Subcutaneous abdominal adipose tissue (tissue), 5 donors: ENCODE measurements around the gene MRPL55.

Experiments used
- H3K27ac ChIP-seq: one replicate; pipeline ENCODE4 v1.7.0; 2013; ENCODE audit warnings: low read depth, mild to moderate bottlenecking, inconsistent platforms, low read length, moderate library complexity
- H3K27me3 ChIP-seq, 5 donors: one replicate each; pipeline ENCODE4 v1.7.0; 2013; ENCODE audit warnings: low read length in 5 of 5, inconsistent platforms in 1 of 5; ENCODE audit not compliant: control insufficient read depth in 5 of 5, insufficient read depth in 4 of 5
- H3K36me3 ChIP-seq, 5 donors: one replicate each; pipeline ENCODE4 v1.7.0; 2013; ENCODE audit warnings: low read length in 5 of 5; ENCODE audit not compliant: control insufficient read depth in 5 of 5, insufficient read depth in 5 of 5
- H3K4me1 ChIP-seq, 5 donors: one replicate each; pipeline ENCODE4 v1.7.0; 2013; ENCODE audit warnings: low read length in 5 of 5, mild to moderate bottlenecking in 3 of 5, moderate library complexity in 1 of 5; ENCODE audit not compliant: control insufficient read depth in 5 of 5, insufficient read depth in 5 of 5
- H3K4me3 ChIP-seq, 5 donors: one replicate each; pipeline ENCODE4 v1.7.0; 2013; ENCODE audit warnings: low read length in 5 of 5, low read depth in 1 of 5
- H3K9ac ChIP-seq, 5 donors: one replicate each; pipeline ENCODE4 v1.7.0; 2013; ENCODE audit warnings: low read length in 5 of 5, mild to moderate bottlenecking in 4 of 5, moderate library complexity in 3 of 5
- H3K9me3 ChIP-seq, 5 donors: one replicate each; pipeline ENCODE4 v1.7.0; 2013; ENCODE audit warnings: low read length in 5 of 5; ENCODE audit not compliant: control insufficient read depth in 5 of 5
- donor health status: healthy.
- donor health status: healthy.
- donor health status: healthy.
- donor health status: healthy.
- donor health status: healthy.

The MRPL55 gene

DNA sequence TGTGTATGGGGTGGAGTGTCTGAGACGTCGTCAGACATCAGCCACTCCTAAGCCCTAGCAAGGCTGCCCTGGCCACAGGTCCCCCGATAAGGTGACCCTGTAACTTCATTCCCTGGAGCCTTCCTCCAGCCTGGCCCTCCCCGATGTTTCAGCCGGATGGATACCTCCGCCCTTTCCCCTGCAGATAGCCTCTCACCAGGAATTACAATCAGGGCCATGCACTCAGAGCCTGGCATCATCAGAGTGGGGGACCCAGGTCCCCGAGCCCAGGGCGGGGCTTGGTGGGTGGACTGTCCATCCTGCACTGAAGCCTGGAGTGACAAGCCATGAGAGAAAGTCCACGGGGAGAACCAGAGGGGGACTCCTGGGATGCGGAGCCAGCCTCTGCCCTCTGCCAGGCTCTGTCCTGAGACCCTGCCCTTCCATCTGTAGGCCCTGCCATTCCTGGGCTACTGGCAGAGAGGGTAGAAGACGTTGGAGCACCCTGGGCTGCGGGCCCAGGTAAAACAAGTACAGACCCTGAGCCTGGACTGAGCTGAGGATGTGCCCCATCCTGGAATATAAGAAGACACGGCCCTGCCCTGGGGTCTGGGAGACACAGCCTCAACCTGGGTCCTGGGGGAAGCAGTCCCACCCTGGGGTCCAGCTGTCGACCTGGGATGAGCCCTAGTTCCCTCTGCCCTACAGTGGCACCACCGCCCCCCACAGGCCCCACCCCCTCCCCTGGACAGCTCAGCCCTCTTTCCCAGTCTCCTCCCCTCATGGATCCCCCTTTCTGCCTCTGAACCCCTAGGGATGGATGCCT lies 43.4 kb downstream of the MRPL55 start:
- H3K27ac ChIP-seq, result no peak overlapping the region
- H3K9ac ChIP-seq, result peak overlapping the region in 1 of 5 donors; percentile 13
- H3K4me3 ChIP-seq, result no peak overlapping the region
- H3K9me3 ChIP-seq, result no peaks in the 10 kb centered on the region
- peaks cover 45 to 90% (median 80%) of the 10 kb centered on the region in 5 donors for H3K27me3 ChIP-seq
- H3K36me3 ChIP-seq, result no peaks in the 10 kb centered on the region
- H3K4me1 ChIP-seq, result peaks cover 0 to 1% (median 0%) of the 10 kb centered on the region in 5 donors

DNA sequence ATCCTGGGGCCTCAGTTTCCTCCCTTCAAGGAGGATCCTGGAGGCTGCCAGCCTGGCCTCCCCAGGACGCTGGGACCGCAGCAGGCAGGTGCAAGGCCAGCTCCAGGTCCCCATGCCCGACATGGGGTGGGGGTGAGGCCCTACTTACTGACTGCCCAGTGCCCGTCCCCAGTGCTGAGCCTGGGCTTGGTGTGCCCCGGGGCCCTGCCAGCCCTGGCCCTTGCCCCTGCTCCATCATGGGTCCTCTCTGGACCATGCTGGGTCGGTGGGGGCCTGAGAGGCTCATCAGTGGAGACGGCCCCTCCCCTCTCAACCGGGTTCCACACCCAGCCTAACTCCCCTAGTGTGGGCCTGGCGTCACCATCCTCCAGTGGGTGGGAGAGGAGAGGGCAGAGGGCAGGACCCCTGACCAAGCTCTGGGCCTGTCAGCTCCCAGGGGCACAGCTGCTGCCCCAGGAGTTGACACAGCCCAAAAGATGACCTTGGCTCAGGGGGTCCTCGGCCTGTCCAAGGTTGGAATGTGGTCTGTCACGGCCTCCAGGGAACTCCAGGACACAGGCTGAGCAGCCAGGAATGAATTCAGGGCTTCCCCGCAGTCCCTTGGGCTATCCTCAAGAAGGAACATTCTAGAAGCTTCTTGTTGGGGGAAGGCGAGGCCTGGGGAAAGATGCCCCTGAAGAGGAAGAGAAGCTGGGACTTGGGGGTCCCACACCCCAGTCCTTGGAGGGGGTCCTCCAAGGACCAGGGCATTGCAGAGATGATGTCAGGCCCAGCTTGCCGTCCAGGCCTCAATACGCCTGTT lies 44.2 kb downstream of the MRPL55 start:
- H3K4me1 ChIP-seq, result peaks cover 0 to 9% (median 5%) of the 10 kb centered on the region in 5 donors
- H3K9ac ChIP-seq, result peak overlapping the region in 1 of 5 donors; percentile 13
- peaks cover 53 to 93% (median 87%) of the 10 kb centered on the region in 5 donors for H3K27me3 ChIP-seq
- no peaks in the 10 kb centered on the region for H3K36me3 ChIP-seq
- H3K9me3 ChIP-seq, result no peaks in the 10 kb centered on the region
- H3K4me3 ChIP-seq, result no peak overlapping the region
- H3K27ac ChIP-seq, result no peak overlapping the region

DNA sequence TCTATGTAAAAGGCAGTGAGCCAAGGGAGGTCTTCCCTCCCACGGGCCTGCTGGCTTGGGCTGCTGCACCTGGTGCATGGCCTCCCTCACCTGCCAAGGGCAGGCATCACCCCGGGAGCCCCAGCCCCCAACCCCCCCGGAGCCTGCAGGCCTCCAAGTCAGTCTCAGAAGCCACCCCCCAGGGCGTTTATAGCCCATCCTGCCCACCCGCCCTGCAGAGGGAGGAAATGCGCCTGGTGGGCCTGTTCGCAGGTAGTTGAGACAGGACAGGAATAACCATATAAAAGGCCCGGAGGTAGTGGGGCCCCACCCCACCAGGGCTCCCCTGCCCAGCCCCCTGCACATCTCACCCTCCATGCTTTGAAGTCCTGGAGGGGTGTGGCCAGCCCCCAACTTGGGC lies 44.8 kb downstream of the MRPL55 start:
- Histone ChIP-seq H3K36me3 (no peaks in the 10 kb centered on the region), H3K27ac (no peak overlapping the region), H3K4me3 (no peak overlapping the region), H3K27me3 (peaks cover 56 to 94% (median 90%) of the 10 kb centered on the region in 5 donors), H3K9ac (no peak overlapping the region), H3K9me3 (no peaks in the 10 kb centered on the region), H3K4me1 (peaks cover 0 to 15% (median 8%) of the 10 kb centered on the region in 5 donors)

DNA sequence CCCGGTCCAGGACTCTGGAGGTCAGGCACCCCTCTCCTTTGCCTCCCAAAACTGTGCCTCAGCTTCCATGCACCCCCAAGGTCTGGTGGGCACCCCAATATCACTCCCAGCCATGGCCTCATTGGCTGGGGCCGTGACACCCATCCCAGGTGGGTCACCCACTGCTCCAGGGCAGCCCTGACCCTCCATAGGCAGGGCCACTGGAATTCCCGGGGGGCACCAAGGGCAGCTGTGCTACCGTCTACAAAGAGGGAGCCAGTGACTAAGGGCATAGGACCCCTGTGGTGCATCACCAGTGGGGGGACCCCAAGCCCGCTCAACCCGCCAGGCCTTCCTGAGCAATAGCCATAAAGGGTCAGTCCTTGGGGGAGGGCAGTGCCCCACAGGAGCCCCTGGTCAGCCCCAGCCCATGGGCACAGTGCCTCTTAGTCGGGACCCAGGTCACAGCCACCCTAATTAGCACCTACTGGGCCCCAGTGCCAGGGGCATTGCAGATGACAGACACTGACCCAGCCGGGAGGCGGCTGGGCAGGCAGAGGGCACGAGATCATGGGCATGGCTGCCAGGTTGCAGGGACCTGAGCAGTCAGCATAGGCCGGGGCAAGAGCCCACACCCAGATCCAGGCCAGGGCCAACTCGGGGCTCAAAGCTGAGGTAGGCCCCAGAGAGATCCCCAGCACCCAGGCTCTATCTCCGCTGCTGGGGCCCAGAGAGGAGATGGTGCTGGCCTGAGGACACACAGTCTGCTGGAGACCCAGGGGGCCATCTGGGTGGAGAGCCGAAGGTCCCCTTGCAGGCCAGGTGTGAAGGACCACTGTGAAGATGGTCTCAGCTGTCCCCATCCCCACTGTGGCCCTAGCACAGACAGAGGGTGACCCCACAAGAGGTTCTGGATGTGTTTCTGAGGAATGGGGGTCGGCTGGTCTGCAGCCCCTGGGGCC lies 45.6 kb downstream of the MRPL55 start:
- no peaks in the 10 kb centered on the region for H3K36me3 ChIP-seq
- H3K27ac ChIP-seq, result no peak overlapping the region
- no peak overlapping the region for H3K9ac ChIP-seq
- no peak overlapping the region for H3K4me3 ChIP-seq
- no peaks in the 10 kb centered on the region for H3K9me3 ChIP-seq
- H3K27me3 ChIP-seq, result peaks cover 64 to 95% (median 94%) of the 10 kb centered on the region in 5 donors
- H3K4me1 ChIP-seq, result peaks cover 0 to 19% (median 8%) of the 10 kb centered on the region in 5 donors

DNA sequence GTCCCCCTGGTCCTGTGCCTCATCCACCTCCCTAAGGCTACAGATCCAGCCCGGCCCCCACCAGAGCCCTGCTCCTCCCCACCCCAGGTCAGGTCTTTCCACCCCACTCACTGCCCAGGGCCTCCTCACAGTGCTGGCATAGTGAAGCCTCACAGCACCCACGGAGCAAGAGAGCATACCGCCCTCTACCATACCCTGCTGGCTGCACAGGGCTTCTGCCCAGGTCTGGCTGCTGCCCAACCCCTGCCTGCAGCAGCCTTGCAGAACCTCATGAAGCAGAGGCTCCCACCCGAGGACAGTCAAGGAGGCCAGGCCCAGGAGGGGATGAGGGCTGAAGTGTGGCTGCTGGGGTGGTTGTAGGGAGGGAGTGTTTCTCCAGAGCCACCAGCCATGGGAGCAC lies 46.3 kb downstream of the MRPL55 start:
- Histone ChIP-seq H3K27me3 (peaks cover 68 to 96% (median 94%) of the 10 kb centered on the region in 5 donors), H3K27ac (no peak overlapping the region), H3K4me1 (peaks cover 0 to 19% (median 8%) of the 10 kb centered on the region in 5 donors)

DNA sequence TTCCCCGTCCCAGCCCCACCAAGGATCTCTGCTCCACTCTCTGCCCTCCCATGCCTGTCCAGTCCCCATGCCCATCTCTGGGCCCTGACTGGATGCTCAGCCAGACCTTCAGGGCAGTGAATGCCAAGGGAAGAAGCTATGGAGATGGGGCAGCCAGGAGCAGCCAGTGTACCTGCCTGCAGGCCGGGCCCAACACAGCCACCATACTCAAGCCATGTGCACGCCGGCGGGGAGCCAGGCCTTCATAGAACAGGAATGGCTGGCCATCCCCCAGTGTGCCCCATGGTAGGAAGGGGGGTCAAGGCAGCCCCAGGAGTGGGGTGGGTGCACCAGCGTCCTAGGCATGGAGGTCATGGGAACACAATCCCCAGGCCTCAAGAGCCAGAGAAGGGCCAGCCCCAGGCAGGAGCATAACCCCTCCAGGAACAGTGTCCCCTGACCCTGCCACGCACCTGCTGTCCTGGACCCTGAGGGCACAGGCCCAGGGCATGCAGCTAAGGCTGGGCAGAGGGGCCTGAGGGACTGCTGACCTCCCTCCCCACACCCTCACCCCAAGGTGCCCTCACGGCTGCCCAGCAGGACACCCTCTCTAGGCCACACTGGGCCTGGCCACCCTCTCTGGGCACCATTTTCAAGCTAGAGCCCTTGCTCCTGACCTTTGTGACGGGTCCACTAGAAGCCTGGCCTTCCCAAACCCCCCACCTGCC lies 46.9 kb downstream of the MRPL55 start:
- no peaks in the 10 kb centered on the region for H3K9me3 ChIP-seq
- peaks cover 66 to 92% (median 89%) of the 10 kb centered on the region in 5 donors for H3K27me3 ChIP-seq
- H3K4me1 ChIP-seq, result peaks cover 0 to 19% (median 8%) of the 10 kb centered on the region in 5 donors
- no peak overlapping the region for H3K27ac ChIP-seq
- no peak overlapping the region for H3K4me3 ChIP-seq
- H3K36me3 ChIP-seq, result no peaks in the 10 kb centered on the region
- no peak overlapping the region for H3K9ac ChIP-seq

More for the DNA sequence above, 46.3 kb downstream of the MRPL55 start:
- no peak overlapping the region for H3K9ac ChIP-seq
- no peaks in the 10 kb centered on the region for H3K9me3 ChIP-seq
- no peaks in the 10 kb centered on the region for H3K36me3 ChIP-seq
- H3K4me3 ChIP-seq, result no peak overlapping the region

DNA sequence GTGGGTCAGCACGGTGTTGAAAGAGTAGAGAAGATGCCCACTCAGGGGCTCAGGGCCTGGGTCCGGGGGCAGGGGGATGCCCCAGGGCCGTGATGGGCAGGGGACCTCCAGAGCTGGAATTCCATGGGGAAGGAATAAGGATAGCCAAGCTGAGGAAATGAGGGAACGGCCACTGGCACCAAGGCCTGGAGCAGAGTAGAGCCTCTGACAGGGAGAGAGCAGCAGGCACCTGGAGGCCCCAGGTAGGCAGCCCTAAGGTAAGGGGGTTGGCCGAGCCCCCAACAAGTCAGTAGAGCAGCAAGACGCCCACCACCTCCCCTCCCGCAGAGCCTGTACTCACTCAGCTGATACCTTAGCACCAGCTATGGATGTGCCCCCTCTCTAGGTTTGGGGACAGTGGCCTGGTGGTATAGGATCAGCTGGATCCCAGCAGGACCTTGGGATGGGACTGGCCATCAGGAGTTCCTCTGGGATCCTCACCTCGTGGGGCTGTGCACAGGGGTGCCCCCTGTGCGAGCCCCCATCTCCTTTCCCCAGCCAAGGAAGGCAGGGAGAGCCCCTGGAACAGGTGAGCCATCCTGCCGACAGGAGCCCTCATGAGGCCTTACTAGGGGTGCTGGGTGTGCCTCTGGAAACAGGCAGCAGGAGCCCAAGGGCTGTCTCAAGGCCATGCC lies 47.6 kb downstream of the MRPL55 start:
- Histone ChIP-seq H3K4me1 (peaks cover 0 to 19% (median 8%) of the 10 kb centered on the region in 5 donors), H3K27me3 (peaks cover 60 to 85% (median 83%) of the 10 kb centered on the region in 5 donors), H3K9me3 (no peaks in the 10 kb centered on the region), H3K9ac (no peak overlapping the region), H3K36me3 (no peaks in the 10 kb centered on the region), H3K27ac (no peak overlapping the region), H3K4me3 (no peak overlapping the region)

DNA sequence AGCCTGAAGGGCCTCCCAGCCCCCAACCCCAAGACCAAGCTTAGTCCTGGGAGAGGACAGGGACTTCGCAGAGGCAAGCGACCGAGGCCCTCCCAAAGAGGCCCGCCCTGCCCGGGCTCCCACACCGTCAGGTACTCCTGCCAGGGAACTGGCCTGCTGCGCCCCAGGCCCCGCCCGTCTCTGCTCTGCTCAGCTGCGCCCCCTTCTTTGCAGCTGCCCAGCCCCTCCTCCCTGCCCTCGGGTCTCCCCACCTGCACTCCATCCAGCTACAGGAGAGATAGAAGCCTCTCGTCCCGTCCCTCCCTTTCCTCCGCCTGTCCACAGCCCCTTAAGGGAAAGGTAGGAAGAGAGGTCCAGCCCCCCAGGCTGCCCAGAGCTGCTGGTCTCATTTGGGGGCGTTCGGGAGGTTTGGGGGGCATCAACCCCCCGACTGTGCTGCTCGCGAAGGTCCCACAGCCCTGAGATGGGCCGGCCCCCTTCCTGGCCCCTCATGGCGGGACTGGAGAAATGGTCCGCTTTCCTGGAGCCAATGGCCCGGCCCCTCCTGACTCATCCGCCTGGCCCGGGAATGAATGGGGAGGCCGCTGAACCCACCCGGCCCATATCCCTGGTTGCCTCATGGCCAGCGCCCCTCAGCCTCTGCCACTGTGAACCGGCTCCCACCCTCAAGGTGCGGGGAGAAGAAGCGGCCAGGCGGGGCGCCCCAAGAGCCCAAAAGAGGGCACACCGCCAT lies 48.5 kb downstream of the MRPL55 start:
- H3K36me3 ChIP-seq, result no peaks in the 10 kb centered on the region
- no peak overlapping the region for H3K9ac ChIP-seq

More for the DNA sequence above, 48.5 kb downstream of the MRPL55 start:
- H3K27ac ChIP-seq, result no peak overlapping the region
- peak overlapping the region in 1 of 5 donors; percentile 38 for H3K4me3 ChIP-seq
- peaks cover 0 to 19% (median 8%) of the 10 kb centered on the region in 5 donors for H3K4me1 ChIP-seq
- peaks cover 55 to 80% (median 74%) of the 10 kb centered on the region in 5 donors for H3K27me3 ChIP-seq
- H3K9me3 ChIP-seq, result no peaks in the 10 kb centered on the region
